SKM-1 (cell line): Measurements from ENCODE around the gene GALNT17.
"Not testable (repeated sequence)": the region's sequence is repeated elsewhere in the genome, so short reads cannot be mapped to it uniquely, and the experiment has no call there.

Experiments
- DNase-seq: peaks from one replicate; lab custom pipeline; 2025; ENCODE audit not compliant: unreplicated experiment; lab: John Stamatoyannopoulos, UW

The GALNT17 gene

DNA sequence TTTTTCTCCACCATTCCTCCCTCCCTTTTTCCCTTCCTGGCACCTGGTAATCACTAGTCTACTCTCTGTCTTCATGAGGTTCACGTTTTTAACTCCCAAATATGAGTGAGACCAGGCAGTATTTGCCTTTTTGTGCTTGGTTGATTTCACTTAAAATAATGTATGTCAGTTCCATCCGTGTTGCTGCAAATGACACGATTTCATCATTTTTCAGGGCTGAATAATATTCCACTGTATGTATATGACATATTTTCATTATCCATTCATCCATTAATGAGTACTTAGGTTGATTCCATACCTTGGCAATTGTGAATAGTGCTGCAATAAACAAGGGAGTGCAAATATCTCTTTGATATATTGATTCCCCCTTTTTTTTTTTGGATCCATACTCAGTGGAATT, 25.8 kb downstream of the GALNT17 start:
- no peak for DNase-seq

DNA sequence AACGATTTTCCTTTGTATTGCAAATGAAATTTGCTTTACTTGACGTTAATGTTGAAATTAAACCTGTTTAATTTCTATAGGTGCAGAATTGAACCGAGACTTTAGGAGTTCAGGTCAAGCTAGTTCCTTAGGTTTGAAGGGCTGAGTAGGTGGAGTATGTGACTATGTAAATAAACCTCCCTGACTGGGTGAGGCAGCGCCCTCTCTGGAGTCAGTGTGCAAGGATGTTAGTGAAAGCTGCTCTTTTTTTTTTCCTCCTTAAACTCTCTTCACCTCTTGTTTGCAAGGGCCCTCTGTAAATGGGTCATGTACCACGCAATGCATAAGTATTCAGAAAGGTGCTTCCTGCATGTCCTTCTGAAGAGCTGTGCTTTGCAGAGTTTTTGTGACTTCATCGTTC, 33.8 kb downstream of the GALNT17 start:
- DNase-seq: no peak

DNA sequence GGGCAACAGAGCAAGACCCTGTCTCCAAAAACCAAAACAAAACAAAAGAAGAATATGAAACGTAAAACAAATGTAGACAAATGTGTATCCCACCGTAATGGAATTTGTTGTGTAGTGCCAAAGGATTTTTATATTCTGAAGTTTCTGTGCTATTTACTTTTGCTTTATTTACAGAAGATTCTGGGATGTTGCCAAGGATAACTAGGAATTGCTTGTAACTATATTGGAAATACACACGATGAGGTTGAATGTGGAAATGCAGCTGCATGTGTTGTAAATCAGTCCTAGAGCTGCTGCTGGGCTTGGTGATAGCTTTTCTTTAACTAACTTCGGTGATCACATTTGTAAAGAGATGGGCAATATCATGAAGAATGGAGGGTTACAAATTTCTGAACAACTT, 39.5 kb downstream of the GALNT17 start:
- no peak for DNase-seq

DNA sequence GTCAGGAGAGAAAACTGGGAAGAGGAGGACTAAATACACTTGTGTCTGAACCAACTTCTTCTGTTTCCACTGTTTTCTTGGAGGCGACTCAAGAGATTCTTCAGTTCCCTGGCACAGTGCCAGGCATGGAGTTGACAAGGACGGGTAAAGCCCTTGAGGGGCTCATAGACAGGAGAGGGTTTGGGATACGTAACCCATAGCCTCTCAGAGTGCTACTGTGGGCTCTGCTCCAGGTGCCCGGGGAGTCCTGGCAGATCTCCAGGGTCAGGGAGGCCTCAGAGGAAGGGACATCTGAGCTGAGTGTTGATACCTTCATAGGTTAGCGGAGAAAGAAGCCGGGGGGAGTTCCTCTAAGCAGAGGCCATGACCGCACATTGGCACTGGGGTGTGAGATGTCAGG, 42.0 kb downstream of the GALNT17 start:
- DNase-seq: no peak

DNA sequence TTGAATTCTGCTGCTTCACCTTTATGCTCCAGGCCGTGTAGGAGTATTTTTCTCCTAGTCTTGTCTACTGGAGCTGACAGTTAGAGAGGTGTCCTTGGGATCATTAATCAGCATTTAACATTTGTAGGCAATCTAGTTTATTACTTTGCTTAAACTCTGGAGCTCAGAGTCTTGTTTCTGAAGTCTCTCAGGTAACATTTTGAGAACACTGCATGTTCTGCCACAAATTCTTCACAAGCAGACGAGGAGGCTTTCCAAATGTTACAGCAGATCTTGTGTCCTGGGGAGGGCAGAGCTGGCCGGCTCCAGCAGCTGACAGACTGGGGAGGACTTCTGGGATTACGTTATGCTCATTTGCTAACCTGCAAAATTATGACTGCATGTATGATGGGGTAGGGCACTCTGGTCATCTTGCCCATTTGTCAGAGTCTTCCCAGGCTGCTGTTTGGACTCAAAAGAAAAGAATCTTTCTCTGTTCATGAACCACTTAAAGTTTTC, 50.5 kb downstream of the GALNT17 start:
- DNase-seq: no peak

DNA sequence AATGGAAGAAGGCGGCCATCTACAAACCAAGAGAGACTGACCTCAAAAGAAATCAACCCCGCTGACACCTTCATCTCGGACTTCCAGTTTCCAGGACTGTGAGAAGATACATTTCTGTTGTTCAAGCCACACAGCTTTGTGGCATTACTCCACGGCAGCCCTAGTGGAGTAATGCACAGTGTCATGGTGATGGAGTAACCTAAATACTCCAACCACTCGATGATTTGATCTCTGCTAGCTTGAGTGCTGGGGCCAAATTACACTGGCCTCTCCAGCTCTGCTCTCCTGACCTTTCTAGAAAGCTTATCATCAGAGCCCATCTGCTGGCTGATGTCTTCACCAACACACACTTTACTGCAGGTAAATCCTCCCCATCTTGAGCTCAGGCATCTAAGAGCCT, 52.2 kb downstream of the GALNT17 start:
- DNase-seq: no peak

DNA sequence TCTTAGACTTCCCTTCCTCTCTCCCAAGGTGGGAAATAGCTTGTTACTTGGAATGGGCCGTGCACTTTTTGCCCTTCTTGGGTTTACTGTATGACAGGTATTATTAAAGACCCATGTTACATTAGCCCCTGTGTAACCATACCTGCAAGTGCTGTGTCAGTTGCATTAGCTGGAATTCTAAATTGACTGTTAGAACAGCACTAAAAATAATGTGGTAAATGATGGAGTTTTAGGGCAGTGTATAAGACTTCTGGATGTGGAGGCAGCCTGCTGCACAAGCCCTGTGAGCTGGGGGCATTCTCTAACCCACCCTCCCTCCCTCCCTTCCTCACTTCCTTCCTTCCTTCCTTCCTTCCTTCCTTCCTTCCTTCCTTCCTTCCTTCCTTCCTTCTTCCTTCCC, 52.7 kb downstream of the GALNT17 start:
- DNase-seq: no peak

DNA sequence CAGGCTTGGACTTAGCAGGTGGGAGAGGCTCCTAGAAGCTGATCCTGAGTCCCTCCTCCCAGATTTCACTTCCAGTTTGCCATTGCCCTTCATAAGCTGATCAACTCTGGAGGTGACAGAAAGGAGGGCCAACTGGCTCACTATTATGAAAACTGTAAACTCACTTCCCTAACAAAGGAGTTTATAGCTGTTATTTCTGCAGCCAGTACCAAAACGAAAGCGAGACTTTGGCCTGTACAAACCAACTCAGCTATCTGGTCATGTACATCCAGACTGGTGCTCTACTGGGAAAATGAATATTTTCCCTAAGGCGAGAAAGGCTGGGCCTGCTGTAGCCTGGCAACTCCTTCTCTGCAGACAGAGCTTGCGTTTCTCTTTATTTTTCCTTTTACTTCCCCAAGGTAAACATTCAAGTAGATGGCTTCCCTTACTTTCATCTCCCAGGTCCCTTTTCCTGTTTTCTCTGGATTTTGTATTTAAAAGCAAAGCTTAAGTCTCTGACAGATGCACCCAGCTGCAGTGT, 54.7 kb downstream of the GALNT17 start:
- DNase-seq: no peak

DNA sequence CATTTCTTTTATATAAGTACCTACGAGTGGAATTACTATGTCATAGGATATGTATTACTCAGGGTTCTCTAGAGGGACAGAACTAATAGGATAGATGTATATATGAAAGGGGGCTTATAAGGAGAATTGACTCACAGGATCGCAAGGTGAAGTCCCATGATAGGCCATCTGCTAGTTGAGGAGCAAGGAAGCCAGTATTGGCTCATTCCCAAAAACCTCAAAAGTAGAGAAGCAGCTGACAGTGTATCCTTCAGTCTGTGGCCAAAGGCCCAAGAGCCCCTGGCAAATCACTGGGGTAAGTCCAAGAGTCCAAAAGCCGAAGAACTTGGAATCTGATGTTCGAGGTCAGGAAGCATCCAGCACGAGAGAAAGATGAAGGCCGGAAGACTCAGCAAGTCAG, 59.8 kb downstream of the GALNT17 start:
- DNase-seq: no peak

DNA sequence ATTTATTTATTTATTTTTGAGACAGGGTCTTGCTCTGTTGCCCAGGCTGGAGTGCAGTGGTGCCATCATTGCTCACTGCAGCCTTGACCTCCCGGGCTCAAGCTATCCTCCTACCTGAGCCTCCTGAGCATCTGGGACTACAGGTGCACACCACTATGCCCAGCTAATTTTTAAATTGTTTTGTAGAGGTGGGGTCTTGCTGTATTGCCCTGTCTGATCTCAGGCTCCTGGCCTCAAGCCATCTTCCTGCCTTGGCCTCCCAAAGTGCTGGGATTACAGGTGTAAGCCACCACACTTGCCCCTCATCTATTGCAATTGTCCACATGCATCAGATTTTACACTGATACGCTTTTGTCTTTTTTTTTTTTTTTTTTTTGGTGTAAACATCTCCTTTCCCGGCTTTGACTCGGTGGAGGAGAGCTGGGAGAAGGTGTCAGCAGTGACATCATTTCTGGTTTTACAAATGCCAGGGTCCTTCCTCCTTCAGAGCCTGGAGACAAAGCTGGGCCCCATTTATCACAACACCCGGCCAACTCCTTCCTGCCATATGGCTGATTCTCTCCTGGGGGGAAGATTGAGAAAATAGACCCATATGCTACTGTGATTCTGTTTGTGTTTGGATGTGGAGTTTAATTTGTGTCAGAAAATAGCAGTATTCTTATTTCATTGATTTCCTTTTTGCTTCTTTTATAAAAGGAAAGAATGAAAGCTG, 61.3 kb downstream of the GALNT17 start:
- no peak for DNase-seq

DNA sequence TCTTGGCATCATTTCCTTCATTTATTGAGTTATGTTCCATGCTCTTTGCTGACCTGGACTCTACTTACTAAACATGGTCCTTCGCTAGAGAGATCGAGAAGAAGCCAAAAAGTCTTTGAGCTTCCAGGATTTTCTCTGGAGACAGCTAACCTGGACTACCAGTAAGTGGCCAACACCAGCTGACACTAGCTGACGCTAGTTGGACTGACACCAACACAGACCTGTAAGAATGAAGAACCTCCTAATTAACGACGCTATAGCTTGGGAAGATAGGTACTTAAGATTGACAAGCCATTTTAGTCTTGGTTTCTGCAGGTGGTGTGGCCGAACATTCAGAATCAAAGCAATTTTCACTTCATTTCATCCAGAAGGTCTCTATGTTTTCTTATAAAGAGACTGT, 66.4 kb downstream of the GALNT17 start:
- DNase-seq: no peak

DNA sequence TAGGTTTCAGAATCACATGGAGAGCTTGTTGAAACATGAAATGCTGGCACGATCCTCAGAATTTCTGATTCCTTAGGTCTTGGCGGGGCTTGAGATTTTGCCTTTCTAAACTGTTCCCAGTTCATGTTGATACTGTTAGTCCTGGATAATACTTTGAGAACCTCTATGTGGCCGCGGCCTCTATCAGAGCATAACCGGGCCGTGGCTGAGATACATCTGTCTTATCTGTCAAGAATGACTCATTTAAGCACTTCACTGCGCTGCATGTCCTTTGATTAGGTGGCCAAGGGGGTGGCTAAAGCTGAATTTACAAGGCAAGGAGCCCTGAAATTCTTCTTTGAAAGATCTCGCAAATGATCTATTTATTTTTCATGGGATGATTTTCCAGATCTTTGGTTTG, 66.9 kb downstream of the GALNT17 start:
- no peak for DNase-seq

DNA sequence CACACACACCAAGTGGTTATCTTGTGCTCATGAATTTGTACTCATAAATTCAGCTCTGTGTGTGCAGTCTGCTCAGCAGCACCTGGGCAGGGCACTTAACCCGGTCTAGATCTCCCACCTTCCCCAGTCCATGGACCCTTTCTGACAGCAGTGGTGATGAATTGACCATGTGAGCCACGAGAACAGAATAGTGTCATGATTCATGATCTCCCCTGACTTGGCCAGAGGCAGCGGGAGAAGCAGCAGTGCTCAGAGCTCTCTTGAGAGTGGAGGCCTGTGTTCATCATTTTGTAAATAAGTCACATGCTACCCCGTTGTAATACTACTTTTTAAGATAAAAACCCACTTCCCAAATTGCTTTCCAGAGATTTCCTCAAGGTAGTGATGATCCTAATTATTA, 74.2 kb downstream of the GALNT17 start:
- no peak for DNase-seq

DNA sequence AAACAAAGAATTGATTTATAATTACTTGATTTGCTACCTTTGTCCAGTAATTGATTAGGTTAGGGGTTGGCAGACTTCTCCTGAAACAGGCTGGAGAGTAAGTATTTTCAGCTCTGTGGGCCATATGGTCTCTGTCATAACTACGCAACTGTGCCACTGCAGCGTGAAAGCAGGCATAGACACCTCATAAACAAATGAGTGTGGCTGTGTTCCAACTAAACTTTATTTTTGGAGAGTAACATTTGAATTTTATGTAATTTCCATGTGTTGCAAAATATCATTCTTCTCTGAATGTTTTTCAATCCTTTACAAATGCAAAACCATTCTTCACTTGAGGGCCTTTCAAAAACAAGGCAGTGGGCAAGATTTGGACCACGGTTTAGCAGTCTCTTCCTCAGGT, 76.9 kb downstream of the GALNT17 start:
- DNase-seq: no peak

DNA sequence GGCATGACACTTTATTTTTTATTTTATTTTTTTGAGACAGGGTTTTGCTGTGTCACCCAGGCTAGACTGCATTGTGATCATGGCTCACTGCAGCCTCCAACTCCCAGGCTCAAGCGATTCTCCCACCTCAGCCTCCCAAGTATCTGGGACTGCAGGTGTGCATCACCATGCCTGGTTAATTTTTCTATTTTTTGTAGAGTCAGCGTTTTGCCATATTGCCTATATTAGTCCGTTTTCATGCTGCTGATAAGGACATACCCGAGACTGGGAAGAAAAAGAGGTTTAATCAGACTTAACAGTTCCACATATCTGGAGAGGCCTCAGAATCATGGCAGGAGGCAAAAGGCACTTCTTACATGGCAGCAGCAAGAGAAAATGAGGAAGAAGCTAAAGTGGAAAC, 77.5 kb downstream of the GALNT17 start:
- DNase-seq: not testable (repeated sequence)

DNA sequence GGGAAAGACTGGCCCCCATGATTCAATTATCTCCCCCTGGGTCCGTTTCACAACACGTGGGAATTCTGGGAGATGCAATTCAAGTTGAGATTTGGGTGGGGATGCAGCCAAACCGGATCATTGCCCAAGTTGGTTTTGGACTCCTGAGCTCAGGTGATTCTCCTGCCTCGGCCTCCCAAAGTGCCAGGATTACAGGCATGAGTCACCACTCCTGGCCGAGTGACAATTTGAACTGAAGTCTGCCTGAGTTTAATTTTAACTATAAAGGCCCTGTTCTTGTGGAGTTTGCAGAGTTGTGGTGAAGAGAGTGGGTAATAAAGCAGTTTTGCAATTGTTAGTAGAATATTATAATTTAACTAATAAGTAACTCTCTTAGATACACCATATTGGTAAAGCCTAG, 78.3 kb downstream of the GALNT17 start:
- no peak for DNase-seq

DNA sequence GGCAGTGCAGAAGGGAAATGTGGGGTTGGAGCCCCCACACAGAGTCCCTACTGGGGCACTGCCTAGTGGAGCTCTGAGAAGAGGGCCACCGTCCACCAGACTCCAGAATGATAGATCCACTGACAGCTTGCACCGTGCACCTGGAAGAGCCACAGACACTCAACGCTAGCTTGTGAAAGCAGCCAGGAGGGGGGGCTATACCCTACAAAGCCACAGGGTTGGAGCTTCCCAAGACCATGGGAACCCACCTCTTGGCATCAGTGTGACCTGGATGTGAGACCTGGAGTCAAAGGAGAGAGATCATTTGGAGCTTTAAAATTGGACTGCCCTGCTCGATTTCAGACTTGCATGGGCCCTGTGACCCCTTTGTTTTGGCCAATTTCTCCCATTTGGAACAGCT, 80.5 kb downstream of the GALNT17 start:
- DNase-seq: not testable (repeated sequence)

DNA sequence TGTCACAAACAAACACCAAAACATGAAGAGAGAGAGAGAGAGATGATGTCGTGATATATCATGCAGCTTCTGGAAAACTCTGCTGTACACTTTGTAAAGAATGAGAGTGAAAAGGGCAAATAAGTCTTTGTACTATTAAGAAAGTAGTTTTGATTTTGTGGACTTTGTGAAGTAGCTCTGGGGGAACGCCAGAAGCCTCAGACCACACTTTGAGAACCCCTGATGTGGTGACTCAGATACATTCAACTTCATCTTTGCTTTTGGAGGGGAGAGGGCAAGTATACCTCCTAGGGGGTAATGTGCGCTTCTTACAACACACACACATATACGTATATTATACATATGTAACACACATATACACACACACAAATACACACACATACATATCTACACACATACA, 84.3 kb downstream of the GALNT17 start:
- no peak for DNase-seq

DNA sequence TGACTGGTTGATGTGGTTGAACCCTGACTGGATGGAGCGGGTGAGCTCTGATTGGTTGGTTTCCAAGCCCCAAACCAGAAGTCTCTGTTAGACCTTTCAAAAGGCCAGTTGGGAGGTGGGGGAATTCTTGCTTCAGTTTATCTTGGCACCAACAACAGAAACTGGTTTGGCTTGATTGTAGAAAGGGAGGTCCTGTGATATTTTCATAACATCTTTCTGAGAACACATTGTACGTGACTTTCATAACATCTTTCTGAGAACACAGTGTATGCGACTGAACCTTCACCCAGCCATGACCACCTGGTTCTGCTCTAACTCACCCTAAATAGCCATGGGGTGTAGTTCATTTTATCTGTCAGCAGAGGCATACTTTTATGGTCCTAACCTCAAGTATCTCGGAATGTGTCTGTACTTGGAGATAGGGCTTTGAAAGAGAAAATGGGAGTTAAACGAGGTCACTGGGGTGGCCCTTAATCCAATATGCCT, 88.3 kb downstream of the GALNT17 start:
- DNase-seq: no peak

DNA sequence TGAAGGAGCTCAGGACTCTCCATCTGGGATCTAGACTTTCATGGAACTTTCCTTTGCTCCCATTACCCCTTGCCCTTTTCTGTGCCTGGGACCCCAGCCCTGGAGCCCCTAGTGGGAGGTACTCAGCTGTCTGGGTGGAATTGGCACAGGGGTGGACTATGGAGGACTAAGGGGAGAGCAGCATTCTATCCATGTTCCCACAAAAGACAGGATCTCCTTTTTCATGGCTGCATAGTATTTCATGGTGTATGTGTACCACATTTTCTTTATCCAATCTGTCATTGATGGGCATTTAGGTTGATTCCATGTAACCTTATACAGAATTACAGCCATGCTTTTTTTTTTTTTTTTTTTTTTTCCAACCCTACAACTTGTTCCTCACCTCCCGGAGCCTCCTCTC, 89.1 kb downstream of the GALNT17 start:
- no peak for DNase-seq

DNA sequence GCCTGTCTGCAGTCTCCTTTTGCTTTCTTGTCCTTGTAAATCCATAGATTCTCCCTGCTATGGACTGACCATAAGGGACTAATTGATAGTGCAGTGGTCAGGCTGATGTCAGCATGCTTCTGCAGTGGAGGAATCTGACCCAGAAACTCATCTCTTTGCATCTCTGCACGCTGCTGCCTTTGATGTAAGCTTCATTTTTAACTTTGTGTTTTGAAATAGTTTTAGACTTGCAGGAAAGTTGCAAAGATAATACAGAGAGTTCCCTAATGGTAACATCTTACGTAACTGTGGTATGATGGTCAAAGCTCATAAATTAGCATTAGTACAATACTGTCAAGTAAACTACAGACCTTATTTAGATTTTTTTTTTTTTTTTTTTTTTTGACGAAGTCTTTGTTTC, 89.6 kb downstream of the GALNT17 start:
- no peak for DNase-seq

DNA sequence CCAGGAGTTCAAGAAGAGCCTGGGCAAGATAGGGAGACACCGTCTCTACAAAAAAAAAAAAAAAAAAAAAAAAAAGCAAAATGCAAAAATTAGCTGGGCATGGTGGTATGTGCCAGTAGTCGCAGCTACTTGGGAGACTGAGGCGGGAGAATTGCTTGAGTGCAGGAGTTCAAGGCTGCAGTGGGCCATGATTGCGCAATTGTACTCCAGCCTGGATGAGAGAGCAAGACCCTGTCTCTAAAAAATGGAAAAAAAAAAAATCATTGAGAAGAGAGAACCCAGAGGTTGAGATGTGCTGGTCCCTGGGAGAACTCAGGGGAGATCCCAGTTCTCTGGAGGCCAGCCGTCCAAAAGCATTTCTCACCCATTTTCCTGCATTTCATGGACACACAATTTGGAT, 95.2 kb downstream of the GALNT17 start:
- DNase-seq: no peak

DNA sequence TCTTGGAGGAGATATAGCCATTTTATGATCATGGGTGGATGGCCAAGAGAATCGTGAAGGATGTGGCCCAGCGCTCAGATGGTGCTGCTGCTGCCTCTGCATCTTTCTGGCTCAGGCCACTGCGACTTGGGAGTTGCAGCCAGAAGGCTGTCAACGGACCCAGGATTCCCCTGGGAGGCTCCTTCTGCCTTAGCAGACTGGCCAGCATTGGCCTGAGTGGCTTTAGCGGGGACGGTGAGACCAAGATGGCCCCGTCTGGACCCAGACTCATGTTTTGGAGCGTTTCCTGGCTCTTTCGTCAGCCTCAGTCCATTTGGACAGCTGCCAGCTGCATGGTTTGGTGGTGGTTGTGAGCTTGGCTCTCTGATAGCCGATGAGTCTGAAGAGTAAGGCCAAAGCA, 97.2 kb downstream of the GALNT17 start:
- no peak for DNase-seq
